ENCODE results near the gene SKAP2. TPM values are rescaled to one million over a fixed set of nuclear protein-coding genes. Genes with fewer than 3 reads are reported as not detected.
"Not testable (repeated sequence)": the region's sequence is repeated elsewhere in the genome, so short reads cannot be mapped to it uniquely, and the experiment has no call there.

SKAP2 gene
- total RNA-seq, 2 experiments from 2014 or later = 7.8 to 10.4 TPM

DNA sequence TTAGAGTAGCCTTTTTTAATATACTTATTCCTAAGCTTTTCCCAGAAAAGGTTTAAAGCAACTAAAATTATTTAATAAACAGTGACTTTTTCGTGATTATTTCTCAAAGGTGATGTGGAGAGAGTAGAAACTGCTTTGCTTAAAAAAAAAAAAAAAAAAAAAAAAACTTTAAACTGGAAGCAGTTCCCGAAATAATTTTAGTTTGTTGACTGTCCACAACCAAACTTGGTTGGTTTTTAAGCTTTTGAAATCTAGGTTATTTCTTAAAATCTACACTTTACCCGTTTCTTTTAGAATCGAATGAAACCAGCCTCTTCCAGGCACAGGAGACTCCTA, 7.3 kb downstream of the SKAP2 start:
- H3K27me3 Mint-ChIP-seq = peaks cover 50% of the 10 kb centered on the region
- no peak overlapping the region for H3K27ac Mint-ChIP-seq

GRCh38 chr7:26856176-26856985, 8.0 kb downstream of the SKAP2 start:
- intact Hi-C loops (cut with DNase I, micrococcal nuclease) = no loop called here
- Mint-ChIP-seq H3K4me3 (no peak overlapping the region), H3K9me3 (ENCODE audit: low read depth) (no peaks in the 10 kb centered on the region), H3K36me3 (ENCODE audit: low read depth) (no peaks in the 10 kb centered on the region), H3K27ac (no peak overlapping the region), H3K4me1 (peaks cover 9% of the 10 kb centered on the region), H3K27me3 (peaks cover 47% of the 10 kb centered on the region)
- no peak for ATAC-seq
- ChIA-PET POLR2A (no interaction called here), CTCF (interaction anchor here (5.2 kb wide), 1 partner anchor 305 kb away, joined by 25 read pairs; no protein-coding TSS in a partner anchor)
- no peak for DNase-seq

More for the DNA sequence above, 7.3 kb downstream of the SKAP2 start:
- Mint-ChIP-seq H3K36me3 (ENCODE audit: low read depth) (no peaks in the 10 kb centered on the region), H3K4me3 (no peak overlapping the region), H3K4me1 (peaks cover 9% of the 10 kb centered on the region), H3K9me3 (ENCODE audit: low read depth) (no peaks in the 10 kb centered on the region)
- no peak for ATAC-seq
- intact Hi-C loops (cut with DNase I, micrococcal nuclease) = no loop called here
- CTCF ChIA-PET = interaction anchor here (0.6 to 5.2 kb wide), 3 partner anchors 162 to 305 kb away, joined by 3 to 25 read pairs (median 3); no protein-coding TSS in a partner anchor
- POLR2A ChIA-PET = no interaction called here
- no peak for DNase-seq

DNA sequence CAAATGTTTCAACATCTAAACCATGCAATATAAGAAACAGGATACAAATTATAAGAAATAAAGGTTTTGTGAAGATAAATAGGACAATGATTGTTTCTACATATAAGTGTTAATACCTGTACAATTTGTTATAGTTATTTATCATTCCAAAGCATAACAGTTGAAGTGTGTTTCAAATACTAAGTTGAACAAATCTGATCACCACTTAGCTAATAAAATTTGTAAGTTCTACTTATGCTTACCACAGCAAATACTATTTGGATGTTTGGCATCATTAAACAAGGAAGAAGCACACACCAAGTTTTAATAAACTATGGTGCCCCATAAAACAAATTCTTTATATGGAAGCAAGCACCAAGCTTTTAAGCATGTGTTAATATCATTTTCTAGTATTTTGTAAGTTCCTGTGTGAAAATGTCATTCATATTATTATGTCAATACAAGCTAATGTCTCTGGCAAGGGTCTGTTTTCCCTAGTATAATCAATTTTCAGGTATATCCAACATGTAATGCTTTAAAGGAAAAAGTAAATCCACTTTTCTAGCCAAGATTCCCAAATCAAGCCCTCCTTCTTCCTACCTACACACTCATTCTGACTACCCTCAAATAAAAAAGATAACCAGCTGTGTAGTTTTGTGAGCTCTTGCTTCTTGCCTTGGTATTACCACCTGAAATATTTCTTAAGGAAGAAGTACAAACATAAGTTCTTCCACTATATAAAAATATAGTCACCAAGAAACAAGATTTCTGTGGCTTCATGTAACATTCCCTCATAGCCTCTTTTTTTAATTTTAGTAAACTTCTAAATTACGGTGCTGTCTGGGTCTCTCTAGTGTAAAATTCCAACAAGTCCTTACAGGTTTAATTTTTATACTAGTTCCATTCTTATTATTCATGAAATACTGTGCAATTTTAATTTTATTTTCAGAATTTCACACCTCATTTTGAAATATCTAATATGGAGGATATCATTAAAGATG, 9.2 kb downstream of the SKAP2 start:
- Mint-ChIP-seq H3K27me3 (peaks cover 43% of the 10 kb centered on the region), H3K36me3 (ENCODE audit: low read depth) (no peaks in the 10 kb centered on the region), H3K9me3 (ENCODE audit: low read depth) (no peaks in the 10 kb centered on the region), H3K4me1 (peaks cover 9% of the 10 kb centered on the region), H3K4me3 (no peak overlapping the region), H3K27ac (no peak overlapping the region)
- intact Hi-C loops (cut with DNase I, micrococcal nuclease) = loop anchor here in 1 of 2 experiments (1.0 kb wide), 1 partner anchor 306 kb away; no protein-coding TSS in a partner anchor
- POLR2A ChIA-PET = no interaction called here
- DNase-seq (no peak), ATAC-seq (no peak)
- CTCF ChIA-PET = interaction anchor here (0.6 to 5.2 kb wide), 2 partner anchors 290 to 307 kb away, joined by 3 to 25 read pairs; no protein-coding TSS in a partner anchor

DNA sequence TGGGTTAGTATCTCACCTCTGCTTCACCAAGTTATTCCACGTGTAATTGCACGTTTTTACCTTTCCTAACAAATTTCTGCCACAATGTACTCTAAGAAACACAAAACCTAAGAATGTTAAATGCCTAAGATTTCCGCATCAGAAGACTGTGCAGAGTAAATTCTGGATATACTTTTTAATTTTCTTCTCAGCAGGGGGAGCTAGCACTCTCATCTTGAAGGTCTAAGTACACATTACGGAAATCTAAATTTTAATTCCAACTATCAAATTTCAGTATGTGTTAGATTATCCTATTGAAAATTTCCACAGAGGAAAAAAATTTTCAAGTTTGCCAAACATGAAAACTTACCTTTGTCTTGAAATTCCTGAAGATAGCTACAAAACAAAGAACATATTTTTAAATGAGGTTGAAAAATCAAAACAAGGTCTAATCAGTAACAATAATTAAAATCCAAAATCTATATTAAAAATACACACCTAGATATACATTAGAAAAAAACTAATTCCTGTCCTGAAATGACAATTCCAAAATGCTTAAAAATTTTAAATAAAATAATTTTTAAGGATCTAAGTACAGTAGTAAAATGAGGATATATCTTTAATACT, 10.5 kb downstream of the SKAP2 start:
- Mint-ChIP-seq H3K9me3 (ENCODE audit: low read depth) (no peaks in the 10 kb centered on the region), H3K27ac (no peak overlapping the region), H3K27me3 (peaks cover 36% of the 10 kb centered on the region), H3K4me3 (no peak overlapping the region), H3K36me3 (ENCODE audit: low read depth) (no peaks in the 10 kb centered on the region), H3K4me1 (peaks cover 9% of the 10 kb centered on the region)
- ChIA-PET POLR2A (no interaction called here), CTCF (interaction anchor here (0.6 to 5.2 kb wide), 4 partner anchors 247 to 333 kb away, joined by 3 to 25 read pairs (median 4); no protein-coding TSS in a partner anchor)
- DNase-seq (no peak), ATAC-seq (no peak)
- intact Hi-C loops (cut with DNase I, micrococcal nuclease) = loop anchor here (1.0 kb wide), 1 partner anchor 307 kb away; no protein-coding TSS in a partner anchor

GRCh38 chr7:26850193-26850651, 14.2 kb downstream of the SKAP2 start:
- Mint-ChIP-seq H3K4me3 (no peak overlapping the region), H3K27ac (no peak overlapping the region), H3K36me3 (ENCODE audit: low read depth) (no peaks in the 10 kb centered on the region), H3K4me1 (no peaks in the 10 kb centered on the region), H3K9me3 (ENCODE audit: low read depth) (no peaks in the 10 kb centered on the region), H3K27me3 (peaks cover 10% of the 10 kb centered on the region)
- ATAC-seq (no peak), DNase-seq (no peak)
- ChIA-PET CTCF (interaction anchor here (0.7 kb wide), 1 partner anchor 24 kb away, joined by 5 read pairs; no protein-coding TSS in a partner anchor), POLR2A (no interaction called here)
- intact Hi-C loops (cut with DNase I, micrococcal nuclease) = no loop called here

GRCh38 chr7:26843705-26844104, 20.7 kb downstream of the SKAP2 start:
- H3K36me3 Mint-ChIP-seq (ENCODE audit: low read depth) = no peaks in the 10 kb centered on the region

DNA sequence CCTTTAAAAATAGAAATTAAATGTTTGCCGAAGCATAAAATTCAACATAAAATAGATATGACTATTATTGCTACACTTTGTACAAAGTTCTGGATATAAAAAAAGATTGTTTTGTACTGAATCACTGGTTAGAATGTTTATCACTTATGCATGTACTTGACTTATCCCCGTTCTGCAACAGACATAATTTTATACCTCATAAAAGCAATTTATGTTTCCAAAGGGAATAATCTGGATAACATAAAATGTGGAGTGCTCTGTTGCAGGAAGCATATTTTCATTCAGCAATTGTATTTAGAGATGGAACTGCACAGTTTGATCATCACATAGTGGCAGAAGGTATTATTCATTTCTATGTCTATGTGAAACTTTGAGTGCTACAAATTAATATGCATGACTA, 21.5 kb downstream of the SKAP2 start:
- no peaks in the 10 kb centered on the region for H3K36me3 Mint-ChIP-seq (ENCODE audit: low read depth)
- peaks cover 3% of the 10 kb centered on the region for H3K27me3 Mint-ChIP-seq
- CTCF ChIA-PET = no interaction called here
- no peaks in the 10 kb centered on the region for H3K4me1 Mint-ChIP-seq
- no peak overlapping the region for H3K27ac Mint-ChIP-seq
- no peak for DNase-seq
- POLR2A ChIA-PET = no interaction called here
- H3K9me3 Mint-ChIP-seq (ENCODE audit: low read depth) = no peaks in the 10 kb centered on the region
- intact Hi-C loops (cut with DNase I, micrococcal nuclease) = no loop called here
- ATAC-seq = no peak
- H3K4me3 Mint-ChIP-seq = no peak overlapping the region

More at GRCh38 chr7:26843705-26844104, 20.7 kb downstream of the SKAP2 start:
- Mint-ChIP-seq H3K9me3 (ENCODE audit: low read depth) (no peaks in the 10 kb centered on the region), H3K27me3 (peaks cover 3% of the 10 kb centered on the region), H3K27ac (no peak overlapping the region), H3K4me3 (no peak overlapping the region), H3K4me1 (no peaks in the 10 kb centered on the region)
- CTCF ChIA-PET = no interaction called here
- ATAC-seq = no peak
- DNase-seq = no peak
- intact Hi-C loops (cut with DNase I, micrococcal nuclease) = no loop called here
- POLR2A ChIA-PET = no interaction called here

DNA sequence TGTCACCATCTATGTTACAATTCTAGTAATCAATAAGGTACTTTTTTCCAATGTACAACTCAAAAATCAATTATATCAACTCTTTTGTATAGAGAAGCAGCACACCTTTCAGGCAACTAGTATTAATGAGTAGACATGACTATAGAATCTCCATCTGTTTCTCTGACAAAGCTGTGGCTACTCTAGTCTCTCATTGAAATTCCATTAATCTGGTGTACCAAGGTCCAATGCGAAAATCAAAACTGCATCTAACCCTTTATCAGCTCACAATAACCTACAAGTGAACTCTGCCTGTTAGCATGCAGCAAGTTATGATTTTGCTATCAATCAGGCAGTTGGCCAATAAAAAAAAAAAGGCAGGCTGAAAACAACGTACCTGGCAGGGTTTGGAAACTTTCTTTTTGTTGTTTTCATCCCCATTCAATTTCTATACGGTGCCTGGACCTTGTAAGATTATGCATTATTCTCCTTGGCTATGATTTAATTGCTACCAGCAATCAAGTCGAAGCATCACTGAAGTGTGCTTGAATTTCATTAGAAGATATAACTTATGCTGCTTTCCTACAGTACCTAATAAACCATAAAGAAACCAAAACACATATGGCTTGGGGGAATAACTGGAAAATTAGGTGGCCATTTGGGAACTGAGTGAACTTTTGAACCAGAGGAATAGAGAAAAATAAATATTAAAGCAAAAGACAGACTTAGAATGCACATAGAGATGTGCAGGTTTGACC, 23.2 kb downstream of the SKAP2 start:
- POLR2A ChIA-PET = no interaction called here
- H3K4me1 Mint-ChIP-seq = no peaks in the 10 kb centered on the region
- intact Hi-C loops (cut with DNase I, micrococcal nuclease) = no loop called here
- H3K4me3 Mint-ChIP-seq = no peak overlapping the region
- CTCF ChIA-PET = no interaction called here
- DNase-seq (no peak), ATAC-seq (no peak)
- no peaks in the 10 kb centered on the region for H3K36me3 Mint-ChIP-seq (ENCODE audit: low read depth)
- H3K27ac Mint-ChIP-seq = no peak overlapping the region
- H3K27me3 Mint-ChIP-seq = peaks cover 3% of the 10 kb centered on the region
- H3K9me3 Mint-ChIP-seq (ENCODE audit: low read depth) = peaks cover 3% of the 10 kb centered on the region

GRCh38 chr7:26836793-26837192, 27.6 kb downstream of the SKAP2 start:
- H3K4me1 Mint-ChIP-seq; H3K36me3 Mint-ChIP-seq (ENCODE audit: low read depth); DNase-seq; CTCF ChIA-PET; H3K9me3 Mint-ChIP-seq (ENCODE audit: low read depth); POLR2A ChIA-PET; ATAC-seq; H3K27me3 Mint-ChIP-seq; intact Hi-C loops (cut with DNase I, micrococcal nuclease); H3K27ac Mint-ChIP-seq; H3K4me3 Mint-ChIP-seq: not testable (repeated sequence)

GRCh38 chr7:26815426-26815825, 49.0 kb downstream of the SKAP2 start:
- Mint-ChIP-seq H3K36me3 (ENCODE audit: low read depth) (no peaks in the 10 kb centered on the region), H3K27ac (no peak overlapping the region), H3K27me3 (peaks cover 5% of the 10 kb centered on the region), H3K4me3 (no peak overlapping the region), H3K4me1 (no peaks in the 10 kb centered on the region), H3K9me3 (ENCODE audit: low read depth) (peaks cover 4% of the 10 kb centered on the region)
- ChIA-PET CTCF (no interaction called here), POLR2A (no interaction called here)
- intact Hi-C loops (cut with DNase I, micrococcal nuclease) = no loop called here
- DNase-seq (no peak), ATAC-seq (no peak)

GRCh38 chr7:26813432-26813831, 51.0 kb downstream of the SKAP2 start:
- H3K9me3 Mint-ChIP-seq (ENCODE audit: low read depth) = peaks cover 4% of the 10 kb centered on the region
- no peak for ATAC-seq

More at GRCh38 chr7:26813432-26813831, 51.0 kb downstream of the SKAP2 start:
- Mint-ChIP-seq H3K36me3 (ENCODE audit: low read depth) (no peaks in the 10 kb centered on the region), H3K4me1 (no peaks in the 10 kb centered on the region), H3K27me3 (peaks cover 5% of the 10 kb centered on the region), H3K27ac (no peak overlapping the region), H3K4me3 (no peak overlapping the region)
- intact Hi-C loops (cut with DNase I, micrococcal nuclease) = no loop called here
- ChIA-PET POLR2A (no interaction called here), CTCF (interaction anchor here (1.2 kb wide), 1 partner anchor 11 kb away, joined by 3 read pairs; no protein-coding TSS in a partner anchor)
- no peak for DNase-seq

All from activated CD4-positive, alpha-beta T cell treated with anti-CD3 and anti-CD28 coated beads for 36 hours (primary cell).